HFF-Myc (cell line): Measurements from ENCODE around the gene EYA2.
"Not testable (repeated sequence)": the region's sequence is repeated elsewhere in the genome, so short reads cannot be mapped to it uniquely, and the experiment has no call there.

Experiments used
- DNase-seq: peaks from one replicate; pipeline ENCODE4 v3.0.0-alpha.2; 2011; ENCODE audit warnings: low read depth; ENCODE audit errors: extremely low read depth
- H3K4me3 ChIP-seq: replicated peaks from 2 replicates; pipeline ENCODE4 v1.5.1; 2011; ENCODE audit warnings: low read depth, mild to moderate bottlenecking, control low read depth, low read length
- TF ChIP-seq, protein P1 (sequence below): IDR thresholded peaks from 2 replicates; pipeline ENCODE4 v1.5.1; 2012; ENCODE audit warnings: mild to moderate bottlenecking, low read depth, low read length, control low read depth; ENCODE audit errors: missing control alignments

Gene EYA2

DNA sequence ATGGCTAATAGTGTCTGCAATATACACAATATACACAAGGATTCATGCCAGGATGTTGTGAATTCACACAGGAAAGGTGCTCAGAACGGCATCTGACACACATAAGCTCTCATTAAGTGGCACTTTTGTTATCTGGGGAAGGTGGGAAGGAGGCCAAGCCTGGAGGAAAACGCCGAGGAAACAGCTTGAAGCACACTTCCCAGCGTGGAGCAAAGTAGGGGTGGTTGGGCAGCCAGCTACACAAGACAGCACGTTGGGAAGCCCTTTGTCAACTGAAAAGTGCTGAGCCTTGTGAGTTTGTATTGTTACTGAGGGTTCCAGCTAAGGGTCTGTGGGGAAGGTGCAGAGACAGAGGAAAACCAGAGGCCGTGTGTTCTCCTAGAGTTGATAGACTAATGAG, 280.9 kb downstream of the EYA2 start:
- no peak for DNase-seq

DNA sequence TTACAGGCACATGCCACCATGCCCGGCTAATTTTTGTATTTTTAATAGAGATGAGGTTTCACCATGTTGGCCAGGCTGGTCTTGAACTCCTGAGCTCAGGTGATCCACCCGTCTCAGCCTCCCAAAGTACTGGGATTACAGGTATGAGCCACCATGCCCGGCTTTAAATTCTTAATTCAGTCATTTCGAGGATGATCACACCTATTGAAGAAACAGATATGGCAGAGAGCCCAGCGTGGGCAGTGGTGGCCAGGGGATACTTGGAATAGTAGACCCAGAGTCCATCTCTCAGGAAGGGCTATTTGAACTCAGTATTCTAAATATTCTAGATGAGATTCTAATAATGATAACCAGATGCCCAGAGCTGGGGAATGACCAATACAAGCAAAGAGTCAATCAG, 281.6 kb downstream of the EYA2 start:
- H3K4me3 ChIP-seq, result not testable (repeated sequence)

More for the DNA sequence above, 280.9 kb downstream of the EYA2 start:
- H3K4me3 ChIP-seq, result no peak overlapping the region
- TF ChIP-seq, protein P1, sequence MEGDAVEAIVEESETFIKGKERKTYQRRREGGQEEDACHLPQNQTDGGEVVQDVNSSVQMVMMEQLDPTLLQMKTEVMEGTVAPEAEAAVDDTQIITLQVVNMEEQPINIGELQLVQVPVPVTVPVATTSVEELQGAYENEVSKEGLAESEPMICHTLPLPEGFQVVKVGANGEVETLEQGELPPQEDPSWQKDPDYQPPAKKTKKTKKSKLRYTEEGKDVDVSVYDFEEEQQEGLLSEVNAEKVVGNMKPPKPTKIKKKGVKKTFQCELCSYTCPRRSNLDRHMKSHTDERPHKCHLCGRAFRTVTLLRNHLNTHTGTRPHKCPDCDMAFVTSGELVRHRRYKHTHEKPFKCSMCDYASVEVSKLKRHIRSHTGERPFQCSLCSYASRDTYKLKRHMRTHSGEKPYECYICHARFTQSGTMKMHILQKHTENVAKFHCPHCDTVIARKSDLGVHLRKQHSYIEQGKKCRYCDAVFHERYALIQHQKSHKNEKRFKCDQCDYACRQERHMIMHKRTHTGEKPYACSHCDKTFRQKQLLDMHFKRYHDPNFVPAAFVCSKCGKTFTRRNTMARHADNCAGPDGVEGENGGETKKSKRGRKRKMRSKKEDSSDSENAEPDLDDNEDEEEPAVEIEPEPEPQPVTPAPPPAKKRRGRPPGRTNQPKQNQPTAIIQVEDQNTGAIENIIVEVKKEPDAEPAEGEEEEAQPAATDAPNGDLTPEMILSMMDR, result no peak

GRCh38 chr20:47178277-47178676, 283.6 kb downstream of the EYA2 start:
- DNase-seq, result no peak
- no peak overlapping the region for H3K4me3 ChIP-seq
- TF ChIP-seq, protein P1, result no peak

More for the DNA sequence above, 281.6 kb downstream of the EYA2 start:
- not testable (repeated sequence) for DNase-seq

DNA sequence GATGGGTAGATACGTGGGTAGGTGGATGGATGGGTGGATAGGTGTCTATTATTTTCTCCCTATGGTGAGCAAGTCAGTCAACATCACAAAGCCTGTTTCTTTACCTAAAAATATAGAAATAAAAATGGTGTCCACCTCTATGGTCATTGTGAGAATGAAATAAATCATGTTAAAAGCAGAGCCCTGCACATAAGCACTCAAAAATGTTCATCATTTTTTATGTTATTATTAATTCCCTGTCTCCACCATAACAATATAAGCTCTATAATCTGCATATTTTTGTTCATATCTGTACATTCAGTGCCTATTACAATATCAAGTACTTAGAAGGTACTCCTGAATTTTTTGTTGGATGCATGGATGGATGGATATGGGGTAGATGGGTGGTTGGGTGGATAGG, 284.2 kb downstream of the EYA2 start:
- TF ChIP-seq, protein P1, result no peak
- DNase-seq, result no peak
- no peak overlapping the region for H3K4me3 ChIP-seq

GRCh38 chr20:47179267-47179666, 284.6 kb downstream of the EYA2 start:
- H3K4me3 ChIP-seq, result no peak overlapping the region
- no peak for DNase-seq
- TF ChIP-seq, protein P1, result no peak

- DNase-seq, result peak; percentile 31
- no peak overlapping the region for H3K4me3 ChIP-seq
- TF ChIP-seq, protein P1, result no peak
These were observed 286.6 kb downstream of the EYA2 start for GRCh38 chr20:47181056-47181862.

- no peak for DNase-seq
- TF ChIP-seq, protein P1, result no peak
These were observed 288.7 kb downstream of the EYA2 start for GRCh38 chr20:47183367-47183766.

More at GRCh38 chr20:47183367-47183766, 288.7 kb downstream of the EYA2 start:
- H3K4me3 ChIP-seq, result no peak overlapping the region
